ENCODE results near the gene MARS1. TPM values are rescaled to one million over a fixed set of nuclear protein-coding genes. Genes with fewer than 3 reads are reported as not detected.
A peak's percentile ranks its signal among the peaks of the same experiment; 100 is the strongest.

Gene MARS1
- total RNA-seq, 1 donor from 2014 or later: 351 TPM

DNA sequence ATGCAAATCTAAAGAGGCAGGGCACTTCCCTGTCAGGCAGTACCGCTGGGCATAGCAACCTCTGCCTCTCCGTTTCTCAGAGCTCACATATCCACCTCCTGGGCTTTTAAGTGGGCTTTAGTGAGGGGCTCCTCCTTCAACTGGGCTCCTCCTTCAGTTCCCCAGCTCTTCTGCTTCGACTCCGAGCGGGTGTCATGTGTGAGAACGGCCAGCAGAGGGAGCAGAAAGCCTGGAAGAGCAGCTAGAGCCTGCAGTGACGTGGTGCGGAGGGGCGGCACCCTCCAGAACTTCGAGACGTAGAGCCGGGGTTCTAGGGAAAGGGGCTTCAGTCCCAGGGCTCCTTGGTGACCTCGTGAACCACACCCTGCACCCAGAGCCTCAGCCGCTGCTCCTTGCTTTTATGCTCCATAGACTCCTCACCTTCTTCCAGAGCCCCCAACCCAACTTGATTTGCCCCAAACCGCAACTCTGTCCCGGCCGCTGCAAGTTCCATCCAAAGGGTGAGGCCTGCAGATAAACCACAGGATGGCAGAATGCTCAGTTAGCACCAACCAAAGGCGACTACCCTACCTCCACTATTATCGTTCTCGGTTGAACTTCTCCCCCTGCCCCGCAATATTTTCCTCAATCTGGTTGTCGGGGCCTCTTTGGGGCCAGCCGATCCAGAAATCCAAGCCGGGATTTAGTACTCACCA lies 28.7 kb upstream of the MARS1 start:
- Mint-ChIP-seq H3K4me1 (ENCODE audit: low read depth, unreplicated experiment) (peaks cover 38% of the 10 kb centered on the region), H3K4me3 (ENCODE audit: unreplicated experiment) (peak overlapping the region; percentile 93), H3K27me3 (ENCODE audit: low read depth, unreplicated experiment) (peaks cover 8% of the 10 kb centered on the region), H3K9me3 (ENCODE audit: unreplicated experiment) (peaks cover 1% of the 10 kb centered on the region), H3K27ac (ENCODE audit: unreplicated experiment) (peak overlapping the region; percentile 98), H3K36me3 (ENCODE audit: low read depth, unreplicated experiment) (no peaks in the 10 kb centered on the region)
- H3K4me2 ChIP-seq (ENCODE audit: low read length): peak overlapping the region; percentile 99
- peaks cover 5% of the 10 kb centered on the region for H3K27me3 ChIP-seq (ENCODE audit: insufficient read depth, low read length)
- no peak for FAIRE-seq
- no peaks in the 10 kb centered on the region for H3K79me2 ChIP-seq (ENCODE audit: insufficient read depth, low read length)
- H4K20me1 ChIP-seq (ENCODE audit: insufficient read depth, low read length): no peaks in the 10 kb centered on the region
- peak overlapping the region; percentile 28 for H3K27ac ChIP-seq (ENCODE audit: low read depth, low read length)
- peak overlapping the region; percentile 61 for H3K9ac ChIP-seq (ENCODE audit: low read length)
- no peaks in the 10 kb centered on the region for H3K36me3 ChIP-seq (ENCODE audit: insufficient read depth, low read length)
- H3K4me1 ChIP-seq (ENCODE audit: insufficient read depth, low read length): peaks cover 24% of the 10 kb centered on the region
- peak overlapping the region; percentile 76 for H3K4me3 ChIP-seq (ENCODE audit: insufficient read depth, low read depth, low read length)
- peak overlapping the region; percentile 97 for H2AFZ ChIP-seq (ENCODE audit: low read depth, low read length)
- H3K9me3 ChIP-seq (ENCODE audit: insufficient read depth, low read depth, low read length): no peaks in the 10 kb centered on the region
- DNase-seq (ENCODE audit: low read depth): peak; percentile 92
- TF ChIP-seq EZH2 (IDR thresholded peaks at IDR 0.05; ENCODE audit: insufficient read depth, low read length): no peak
- TF ChIP-seq, protein P1, sequence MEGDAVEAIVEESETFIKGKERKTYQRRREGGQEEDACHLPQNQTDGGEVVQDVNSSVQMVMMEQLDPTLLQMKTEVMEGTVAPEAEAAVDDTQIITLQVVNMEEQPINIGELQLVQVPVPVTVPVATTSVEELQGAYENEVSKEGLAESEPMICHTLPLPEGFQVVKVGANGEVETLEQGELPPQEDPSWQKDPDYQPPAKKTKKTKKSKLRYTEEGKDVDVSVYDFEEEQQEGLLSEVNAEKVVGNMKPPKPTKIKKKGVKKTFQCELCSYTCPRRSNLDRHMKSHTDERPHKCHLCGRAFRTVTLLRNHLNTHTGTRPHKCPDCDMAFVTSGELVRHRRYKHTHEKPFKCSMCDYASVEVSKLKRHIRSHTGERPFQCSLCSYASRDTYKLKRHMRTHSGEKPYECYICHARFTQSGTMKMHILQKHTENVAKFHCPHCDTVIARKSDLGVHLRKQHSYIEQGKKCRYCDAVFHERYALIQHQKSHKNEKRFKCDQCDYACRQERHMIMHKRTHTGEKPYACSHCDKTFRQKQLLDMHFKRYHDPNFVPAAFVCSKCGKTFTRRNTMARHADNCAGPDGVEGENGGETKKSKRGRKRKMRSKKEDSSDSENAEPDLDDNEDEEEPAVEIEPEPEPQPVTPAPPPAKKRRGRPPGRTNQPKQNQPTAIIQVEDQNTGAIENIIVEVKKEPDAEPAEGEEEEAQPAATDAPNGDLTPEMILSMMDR (IDR thresholded peaks at IDR 0.05; ENCODE audit: insufficient read depth, low read depth, low read length): peak; percentile 80

DNA sequence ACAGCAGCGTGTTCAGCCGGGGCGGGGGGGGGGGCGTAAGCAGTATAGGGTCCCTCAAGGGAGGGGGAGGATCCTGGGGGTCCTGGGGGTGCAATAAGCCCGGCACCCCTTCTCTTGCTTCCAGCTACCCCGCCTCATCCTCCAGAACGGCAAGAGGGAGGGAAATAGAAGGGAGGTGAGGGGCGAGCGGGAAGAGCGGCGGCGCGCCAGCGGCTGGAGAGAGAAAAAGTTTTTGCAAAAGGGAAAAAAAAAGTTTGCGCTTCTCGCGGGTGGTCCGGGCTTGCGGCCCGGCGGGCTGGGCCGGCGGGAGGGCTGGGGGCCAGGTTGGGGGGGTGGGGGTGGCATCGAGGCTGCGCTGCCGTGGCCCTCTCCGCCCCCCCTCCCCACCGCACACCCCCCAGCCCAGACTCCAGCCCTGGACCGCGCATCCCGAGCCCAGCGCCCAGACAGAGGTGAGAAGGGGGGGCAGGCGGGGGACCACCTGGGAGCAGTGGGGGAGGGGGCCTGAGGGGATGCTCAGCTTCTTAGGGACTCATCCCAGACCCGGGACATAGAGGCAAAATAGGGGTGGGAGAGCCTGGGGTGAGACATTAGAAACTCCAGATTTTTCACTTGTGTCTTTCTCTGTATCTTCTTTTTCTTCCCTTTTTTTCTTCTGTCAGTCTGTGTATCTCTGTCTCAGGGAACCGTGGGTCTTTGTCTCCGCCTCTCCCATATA lies 28.0 kb upstream of the MARS1 start, which contains the start of gene GLI1:
Gene GLI1, plus strand, starts transcription at position 36 of the 718 bp plus-strand sequence. CDS start 3,907 bp downstream, outside the sequence.
- Mint-ChIP-seq H3K4me3 (ENCODE audit: unreplicated experiment) (peak within 1 kb of the TSS; percentile 95), H3K27ac (ENCODE audit: unreplicated experiment) (peak within 1 kb of the TSS; percentile 98), H3K27me3 (ENCODE audit: low read depth, unreplicated experiment) (peaks cover 15% of the 10 kb centered on the region), H3K9me3 (ENCODE audit: unreplicated experiment) (peaks cover 3% of the 10 kb centered on the region), H3K4me1 (ENCODE audit: low read depth, unreplicated experiment) (peaks cover 32% of the 10 kb centered on the region), H3K36me3 (ENCODE audit: low read depth, unreplicated experiment) (peaks cover 5% of the 10 kb centered on the region)
- DNase-seq (ENCODE audit: low read depth): peak; percentile 21
- peak within 1 kb of the TSS; percentile 61 for H3K9ac ChIP-seq (ENCODE audit: low read length)
- FAIRE-seq: no peak
- no peaks in the 10 kb centered on the region for H3K36me3 ChIP-seq (ENCODE audit: insufficient read depth, low read length)
- no peaks in the 10 kb centered on the region for H4K20me1 ChIP-seq (ENCODE audit: insufficient read depth, low read length)
- H3K27ac ChIP-seq (ENCODE audit: low read depth, low read length): peak within 1 kb of the TSS; percentile 28
- H3K4me1 ChIP-seq (ENCODE audit: insufficient read depth, low read length): peaks cover 24% of the 10 kb centered on the region
- H2AFZ ChIP-seq (ENCODE audit: low read depth, low read length): peak within 1 kb of the TSS; percentile 97
- H3K27me3 ChIP-seq (ENCODE audit: insufficient read depth, low read length): peaks cover 5% of the 10 kb centered on the region
- H3K4me2 ChIP-seq (ENCODE audit: low read length): peak within 1 kb of the TSS; percentile 99
- H3K79me2 ChIP-seq (ENCODE audit: insufficient read depth, low read length): no peaks in the 10 kb centered on the region
- TF ChIP-seq, protein P1 (IDR thresholded peaks at IDR 0.05; ENCODE audit: insufficient read depth, low read depth, low read length): no peak
- TF ChIP-seq EZH2 (IDR thresholded peaks at IDR 0.05; ENCODE audit: insufficient read depth, low read length): no peak
- H3K9me3 ChIP-seq (ENCODE audit: insufficient read depth, low read depth, low read length): no peaks in the 10 kb centered on the region
- H3K4me3 ChIP-seq (ENCODE audit: insufficient read depth, low read depth, low read length): peak within 1 kb of the TSS; percentile 76
